ENCODE measurements around the gene CUX1.

The CUX1 gene

GRCh38 chr7:102289057-102289456 lies 471.6 kb downstream of the CUX1 start (continued):
- peak; percentile 42; the same call in 1 of the 2 replicates for TF ChIP-seq ZFHX2 (tag by site-specific recombination; conservative IDR thresholded peaks at IDR 0.05)

- H3K9me3 ChIP-seq (ENCODE audit: control insufficient read depth, insufficient read depth, low read depth, low read length) = no peaks in the 10 kb centered on the region
- TF ChIP-seq ZNF280C (tag by site-specific recombination; IDR thresholded peaks at IDR 0.05) (no peak), ZSCAN4 (tag by site-specific recombination; IDR thresholded peaks at IDR 0.05) (no peak), ZNF341 (tag by site-specific recombination; IDR thresholded peaks at IDR 0.05; ENCODE audit: low read depth) (peak; percentile 69), ZNF221 (tag by site-specific recombination; IDR thresholded peaks at IDR 0.05; ENCODE audit: borderline replicate concordance) (no peak), ZXDB (tag by site-specific recombination; IDR thresholded peaks at IDR 0.05) (no peak), ZIC2 (tag by site-specific recombination; IDR thresholded peaks at IDR 0.05) (0 out of 2 replicates have a peak, but pooled peaks have one; percentile 26), ZNF274 (IDR thresholded peaks at IDR 0.05; ENCODE audit: low read length) (no peak), ZNF274 (tag by site-specific recombination; IDR thresholded peaks at IDR 0.05; ENCODE audit: borderline replicate concordance) (no peak), GLI2 (tag by site-specific recombination; IDR thresholded peaks at IDR 0.05; ENCODE audit: borderline replicate concordance, low read depth) (no peak), ZNF132 (tag by site-specific recombination; IDR thresholded peaks at IDR 0.05; ENCODE audit: borderline replicate concordance) (no peak), ZNF530 (tag by site-specific recombination; IDR thresholded peaks at IDR 0.05; ENCODE audit: low read depth) (no peak), SCRT1 (tag by site-specific recombination; IDR thresholded peaks at IDR 0.05; ENCODE audit: borderline replicate concordance) (no peak), ZBTB44 (tag by site-specific recombination; IDR thresholded peaks at IDR 0.05) (no peak), FEZF1 (tag by site-specific recombination; IDR thresholded peaks at IDR 0.05) (no peak), ZFHX2 (tag by site-specific recombination; conservative IDR thresholded peaks at IDR 0.05) (peak; percentile 62), EGR2 (tag by site-specific recombination; IDR thresholded peaks at IDR 0.05; ENCODE audit: low read depth) (peak; percentile 59; the same call in 1 of the 2 replicates), ZNF449 (tag by site-specific recombination; IDR thresholded peaks at IDR 0.05) (no peak)
- H3K4me3 ChIP-seq (ENCODE audit: low read depth, low read length) = no peak overlapping the region
- ChIA-PET POLR2A (interaction anchor here (2.2 kb wide), 1 partner anchor 72 kb away, joined by 5 read pairs; no protein-coding TSS in a partner anchor), CTCF (interaction anchor here (0.6 to 0.7 kb wide), 2 partner anchors 19 to 1765 kb away, joined by 3 read pairs; no protein-coding TSS in a partner anchor)
- H3K4me1 ChIP-seq (ENCODE audit: control insufficient read depth, insufficient read depth, low read length) = no peaks in the 10 kb centered on the region
- H3K36me3 ChIP-seq (ENCODE audit: control insufficient read depth in 2 of 2, insufficient read depth in 1 of 2, low read length in 2 of 2) = no peaks in the 10 kb centered on the region
- no peak overlapping the region for H3K27ac ChIP-seq (ENCODE audit: extremely low read depth, low read depth, low read length)
These were observed 473.9 kb downstream of the CUX1 start for GRCh38 chr7:102291056-102291915.
